Measurements from ENCODE around the gene CCN5.

CCN5 gene

GRCh38 chr20:44717986-44718385, 2.8 kb downstream of the CCN5 start:
- no peak for DNase-seq

GRCh38 chr20:44719841-44720240, 4.7 kb downstream of the CCN5 start:
- no peak for DNase-seq

DNA sequence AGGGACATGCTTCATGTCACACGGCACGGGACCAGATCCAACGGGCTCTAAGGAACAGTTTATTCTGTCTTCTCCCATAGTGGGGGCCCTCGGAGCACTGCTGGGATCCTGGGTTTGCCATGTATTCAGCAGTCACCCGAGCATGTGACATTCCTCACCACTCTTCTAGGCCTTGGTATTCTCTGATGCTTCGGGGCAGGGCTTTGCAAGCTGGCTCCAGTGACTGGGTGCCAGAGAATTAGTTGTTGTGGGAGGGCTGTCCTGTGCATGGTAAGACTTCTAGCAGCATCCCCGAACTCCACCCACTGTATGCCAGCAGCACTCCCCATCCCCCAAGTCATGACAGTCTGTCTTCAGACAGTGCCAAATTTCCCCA, 5.4 kb downstream of the CCN5 start:
- no peak for DNase-seq

DNA sequence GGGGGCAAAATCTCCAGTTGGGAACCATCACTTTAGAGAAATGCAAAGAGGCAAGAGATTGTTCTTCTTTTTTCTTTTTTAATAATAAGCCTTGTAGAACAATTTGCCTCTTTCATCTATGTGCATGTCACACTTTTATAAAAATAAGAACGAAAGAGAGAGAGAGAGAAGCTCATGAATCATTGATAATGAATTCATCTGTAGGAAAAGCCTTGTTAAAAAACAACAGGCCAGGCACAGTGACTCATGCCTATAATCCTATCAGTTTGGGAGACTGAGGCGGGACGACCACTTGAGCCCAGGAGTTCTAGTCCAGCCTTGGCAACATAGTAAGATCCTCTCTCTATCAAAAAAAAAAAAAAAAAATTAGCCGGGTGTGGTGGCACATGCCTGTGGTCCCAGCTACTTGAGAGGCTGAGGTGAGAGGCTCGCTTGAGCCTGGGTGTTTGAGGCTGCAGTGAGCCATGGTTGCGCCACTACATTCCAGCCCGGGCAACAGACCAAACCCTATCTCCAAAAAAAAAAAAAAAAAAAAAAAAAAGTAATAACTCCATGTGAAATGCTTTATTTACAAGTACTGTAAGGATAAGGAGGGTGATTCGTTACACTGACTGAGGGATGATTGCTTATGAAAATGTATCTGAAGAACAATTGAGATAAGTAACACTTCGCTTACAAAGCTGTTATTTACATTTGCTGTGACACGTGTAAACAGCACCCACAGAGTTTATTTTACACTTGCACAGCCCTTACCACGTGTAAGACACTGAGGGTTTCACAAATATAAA, 6.0 kb downstream of the CCN5 start:
- DNase-seq, result no peak

DNA sequence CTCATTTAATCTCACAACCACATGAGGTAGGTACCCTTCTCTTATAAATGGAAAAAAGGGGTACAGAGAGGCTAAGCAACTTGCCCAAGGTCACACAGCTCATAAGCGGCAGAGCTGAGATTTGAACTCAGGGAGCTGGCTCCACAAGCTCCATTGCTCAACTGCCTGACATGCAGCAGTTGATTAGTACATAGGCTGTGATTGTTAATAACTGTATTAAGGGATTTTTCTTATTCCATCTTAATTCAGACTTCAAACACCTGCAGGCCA, 6.6 kb downstream of the CCN5 start:
- DNase-seq, result no peak

GRCh38 chr20:44722990-44723389, 7.8 kb downstream of the CCN5 start:
- DNase-seq, result no peak

GRCh38 chr20:44723391-44723790, 8.2 kb downstream of the CCN5 start:
- no peak for DNase-seq

DNA sequence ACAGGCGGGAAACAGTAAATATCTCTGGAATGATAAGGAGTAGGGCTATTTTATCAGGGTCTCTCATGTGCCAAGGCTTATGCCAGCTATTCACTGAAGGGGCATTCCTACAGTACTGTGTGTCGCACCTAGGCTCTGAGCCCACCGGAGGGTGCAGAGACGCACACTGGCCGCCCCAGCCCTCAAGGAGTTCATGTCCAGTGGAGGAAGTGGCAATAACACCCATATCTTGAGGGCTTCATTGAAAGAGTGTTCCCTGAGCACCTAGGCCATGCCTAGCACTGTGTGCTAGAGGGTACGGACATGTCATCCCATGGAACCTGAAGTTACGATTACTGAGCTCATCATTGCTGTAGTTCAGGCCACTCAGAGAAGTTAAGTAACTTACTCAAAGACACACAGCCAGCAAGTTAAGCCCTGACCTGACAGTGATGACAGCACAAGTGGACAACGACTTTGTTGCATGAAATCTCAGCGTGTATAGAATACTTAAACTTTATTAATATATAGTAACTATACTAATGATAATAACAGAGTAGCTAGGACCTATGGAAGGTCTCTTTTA, 8.7 kb downstream of the CCN5 start:
- no peak for DNase-seq

DNA sequence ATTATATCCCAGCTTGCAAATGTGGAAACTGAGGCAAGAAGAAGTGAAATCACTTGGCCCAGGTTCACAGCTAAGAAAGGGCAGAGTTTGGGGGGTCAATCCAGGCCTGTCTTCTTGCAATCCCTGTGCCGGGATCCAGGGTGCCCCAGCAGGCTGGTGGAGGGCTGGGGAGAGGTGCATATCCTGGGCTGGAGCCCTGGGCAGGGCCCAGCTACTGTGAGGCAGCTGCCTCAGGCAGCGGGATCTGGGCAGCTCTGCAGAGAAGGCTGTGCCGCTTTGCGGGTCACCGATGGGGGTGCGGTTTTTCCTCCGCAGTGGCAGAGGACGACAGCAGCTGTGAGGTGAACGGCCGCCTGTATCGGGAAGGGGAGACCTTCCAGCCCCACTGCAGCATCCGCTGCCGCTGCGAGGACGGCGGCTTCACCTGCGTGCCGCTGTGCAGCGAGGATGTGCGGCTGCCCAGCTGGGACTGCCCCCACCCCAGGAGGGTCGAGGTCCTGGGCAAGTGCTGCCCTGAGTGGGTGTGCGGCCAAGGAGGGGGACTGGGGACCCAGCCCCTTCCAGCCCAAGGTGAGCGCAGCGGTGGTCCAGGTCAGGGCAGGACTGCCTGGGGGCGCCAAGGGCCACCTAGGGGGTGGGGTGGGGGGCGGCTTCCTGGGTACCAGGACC, 9.4 kb downstream of the CCN5 start:
- DNase-seq, result no peak

DNA sequence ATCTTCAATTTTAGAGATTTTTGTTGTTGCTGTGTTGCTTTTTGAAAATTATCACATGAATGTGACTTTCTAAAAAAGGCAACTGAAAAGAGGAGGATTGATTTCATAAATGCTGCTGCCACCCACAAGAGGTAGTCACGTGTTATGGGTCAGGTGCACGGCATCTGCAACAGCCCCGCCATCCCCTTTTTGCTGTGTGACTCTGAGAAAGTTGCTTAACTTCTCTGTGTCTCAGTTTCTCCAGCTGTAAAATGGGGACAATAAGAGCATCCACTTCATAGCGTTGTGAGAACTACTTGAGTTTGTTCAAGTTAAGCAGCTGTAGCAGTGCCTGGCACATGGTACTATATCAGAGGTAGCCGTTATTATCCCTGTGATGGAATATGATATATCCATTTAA, 10.7 kb downstream of the CCN5 start:
- no peak for DNase-seq

GRCh38 chr20:44727039-44727438, 11.9 kb downstream of the CCN5 start:
- no peak for DNase-seq

GRCh38 chr20:44727651-44728050, 12.5 kb downstream of the CCN5 start:
- DNase-seq, result no peak

DNA sequence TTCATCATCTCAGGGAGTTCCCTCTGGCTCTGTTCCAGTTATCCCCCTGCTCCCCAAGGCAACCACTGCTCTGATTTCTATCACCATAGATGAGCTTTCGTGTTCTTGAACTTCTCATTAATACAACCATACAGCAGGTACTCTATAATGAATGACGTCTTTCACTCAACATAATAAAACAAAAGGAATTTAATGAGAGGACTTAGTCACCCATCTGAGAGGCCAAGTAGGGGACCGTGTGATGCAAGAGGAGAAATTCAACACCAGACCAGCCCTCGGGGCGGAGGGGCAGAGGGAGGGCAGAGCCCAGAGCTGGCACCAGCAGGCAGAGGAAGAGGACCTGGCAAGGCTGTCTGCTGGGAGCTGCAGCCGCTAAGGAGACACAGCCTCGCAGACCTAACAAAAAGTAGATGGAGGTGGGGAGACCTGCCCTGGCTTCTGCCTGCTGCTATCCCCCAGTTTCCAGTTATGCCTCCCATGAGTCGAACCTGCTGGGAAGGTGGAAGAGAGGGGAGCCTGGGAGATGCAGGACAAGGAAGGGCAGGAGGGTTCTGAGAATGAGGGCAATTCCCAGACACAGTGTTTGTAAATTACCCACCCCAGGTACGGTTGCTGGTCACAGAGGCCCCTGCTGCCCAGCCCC, 13.8 kb downstream of the CCN5 start:
- DNase-seq, result no peak

DNA sequence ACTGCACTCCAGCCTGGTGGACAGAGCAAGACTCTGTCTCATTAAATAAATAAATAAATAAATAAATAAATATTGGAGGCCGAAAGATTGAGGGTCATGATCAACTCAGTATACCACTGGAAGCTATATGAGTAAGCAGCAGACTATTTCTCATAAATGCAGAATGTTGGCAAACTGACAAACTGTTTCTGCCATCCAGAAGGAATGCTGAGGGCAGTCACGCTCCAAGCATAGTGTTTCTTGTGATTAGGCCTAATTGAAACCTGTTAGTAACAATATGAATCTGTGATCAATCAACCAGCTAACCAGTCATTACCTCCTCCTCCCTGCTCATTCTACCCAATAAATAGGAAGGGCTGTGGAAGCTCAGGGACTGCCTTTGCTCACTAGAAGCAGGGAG, 15.3 kb downstream of the CCN5 start:
- DNase-seq, result no peak

- no peak for DNase-seq
Observed at GRCh38 chr20:44731657-44732056, 16.5 kb downstream of the CCN5 start.

- DNase-seq, result no peak
Observed at GRCh38 chr20:44732327-44732726, 17.2 kb downstream of the CCN5 start.

DNA sequence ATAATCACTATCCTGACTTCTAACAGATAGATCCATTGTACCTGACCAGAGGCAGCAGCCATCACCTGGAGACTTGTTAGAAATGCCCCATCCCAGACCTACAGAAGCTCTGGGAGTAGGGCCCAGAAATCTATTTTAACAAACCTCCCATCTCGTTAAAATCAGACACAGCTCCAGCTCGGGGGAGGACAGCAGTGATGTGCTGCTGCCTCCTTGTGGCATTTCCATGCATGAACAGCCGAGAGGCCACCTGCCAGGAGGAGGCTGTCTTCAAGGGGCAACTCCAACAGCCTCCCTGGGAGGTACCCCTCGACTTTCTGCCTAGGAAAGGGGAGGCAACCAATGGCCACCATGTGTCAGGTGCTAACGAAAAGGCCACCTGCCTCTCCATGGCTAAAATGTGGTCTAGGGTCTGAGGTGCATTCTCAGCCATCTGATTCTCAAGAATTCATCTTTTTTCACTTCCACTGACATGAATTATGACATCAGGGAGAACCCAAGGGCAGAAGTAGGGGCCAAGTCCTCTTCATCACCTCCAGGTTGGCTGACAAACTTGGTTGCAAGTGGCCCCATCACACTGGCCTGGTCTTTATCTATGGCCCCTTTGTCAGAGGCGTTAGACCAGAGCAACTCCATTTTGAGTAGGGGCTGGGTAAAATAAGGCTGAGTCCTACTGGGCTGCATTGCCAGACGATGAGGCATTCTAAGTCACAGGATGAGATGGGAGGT, 18.3 kb downstream of the CCN5 start:
- DNase-seq, result peak; percentile 64 to 67

DNA sequence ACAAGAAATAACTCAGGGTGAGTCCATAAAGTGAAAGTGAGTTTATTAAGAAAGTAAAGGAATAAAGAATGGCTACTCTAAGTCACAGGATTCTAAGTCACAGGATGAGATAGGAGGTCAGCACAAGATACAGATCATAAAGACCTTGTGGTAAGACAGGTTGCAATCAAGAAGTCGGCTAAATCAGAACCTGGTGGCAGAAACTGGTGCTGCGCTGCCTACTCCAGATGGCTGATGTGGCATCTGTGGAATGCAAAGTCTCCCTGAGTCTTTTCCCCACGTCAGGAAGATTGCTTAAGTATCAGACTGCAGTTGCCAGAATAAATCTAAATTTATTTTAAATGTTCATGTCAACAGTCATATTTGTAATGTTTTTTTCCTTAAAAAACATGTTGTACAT, 19.8 kb downstream of the CCN5 start:
- DNase-seq, result no peak

GRCh38 chr20:44735816-44736169, 20.6 kb downstream of the CCN5 start:
- no peak for DNase-seq

DNA sequence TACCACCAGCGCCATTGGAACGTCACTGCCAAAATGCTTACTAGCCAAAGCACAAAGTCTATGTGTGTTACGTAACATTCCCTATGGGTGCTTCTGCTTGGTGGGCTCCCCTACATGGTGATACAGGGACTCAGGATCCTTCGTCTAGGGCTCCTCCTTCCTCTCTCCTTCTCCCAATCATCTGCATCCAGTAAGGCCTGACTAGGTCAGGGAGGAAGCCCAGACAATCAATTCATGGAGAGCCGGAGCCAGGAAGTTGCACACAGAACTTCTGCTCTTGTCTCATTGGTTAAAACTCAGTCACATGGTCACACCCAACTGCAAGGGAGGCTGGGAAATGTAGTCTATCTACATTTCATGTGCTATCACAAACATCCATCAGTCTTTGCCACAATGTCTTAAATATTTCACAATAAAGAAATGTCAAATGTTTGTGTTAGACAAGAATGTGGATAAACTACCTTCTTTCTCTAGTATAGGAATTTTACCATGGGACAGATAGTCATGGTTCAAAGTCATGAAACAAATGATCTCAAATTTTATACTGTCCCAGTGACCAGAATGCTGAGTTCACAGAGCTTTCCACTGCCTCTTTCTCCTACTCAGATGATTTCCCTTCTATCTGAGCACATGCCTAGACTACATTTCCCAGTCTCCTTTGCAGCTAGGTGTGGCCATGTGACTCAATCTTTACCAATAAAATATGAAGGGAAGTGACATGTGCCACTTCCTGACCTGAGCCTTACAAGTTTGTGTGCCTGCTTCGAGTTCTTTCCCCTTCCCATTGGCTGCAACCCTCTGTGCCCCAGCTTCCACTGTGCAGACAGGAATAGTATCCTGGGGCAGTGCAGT, 21.2 kb downstream of the CCN5 start:
- peak in 1 of 2 donors; percentile 6 for DNase-seq

DNA sequence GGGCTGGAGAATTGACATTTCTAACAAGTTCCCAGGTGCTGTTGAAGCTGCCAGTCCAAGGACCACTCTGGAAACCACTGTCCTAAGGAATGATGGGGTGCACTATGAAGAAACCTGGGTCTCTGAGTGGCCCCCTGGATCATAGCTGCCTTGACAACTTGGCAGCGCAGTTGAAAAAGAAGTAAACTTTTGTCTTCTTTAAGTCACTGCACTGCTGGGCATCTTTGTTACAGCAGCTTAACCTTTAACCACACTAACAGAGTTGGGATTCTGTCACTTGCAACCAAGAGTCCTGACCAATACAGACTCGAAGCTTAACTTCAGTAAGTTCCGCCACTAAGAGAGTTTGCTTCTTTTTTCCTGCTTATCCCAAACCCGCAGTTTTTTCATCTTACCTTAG, 21.9 kb downstream of the CCN5 start:
- no peak for DNase-seq

DNA sequence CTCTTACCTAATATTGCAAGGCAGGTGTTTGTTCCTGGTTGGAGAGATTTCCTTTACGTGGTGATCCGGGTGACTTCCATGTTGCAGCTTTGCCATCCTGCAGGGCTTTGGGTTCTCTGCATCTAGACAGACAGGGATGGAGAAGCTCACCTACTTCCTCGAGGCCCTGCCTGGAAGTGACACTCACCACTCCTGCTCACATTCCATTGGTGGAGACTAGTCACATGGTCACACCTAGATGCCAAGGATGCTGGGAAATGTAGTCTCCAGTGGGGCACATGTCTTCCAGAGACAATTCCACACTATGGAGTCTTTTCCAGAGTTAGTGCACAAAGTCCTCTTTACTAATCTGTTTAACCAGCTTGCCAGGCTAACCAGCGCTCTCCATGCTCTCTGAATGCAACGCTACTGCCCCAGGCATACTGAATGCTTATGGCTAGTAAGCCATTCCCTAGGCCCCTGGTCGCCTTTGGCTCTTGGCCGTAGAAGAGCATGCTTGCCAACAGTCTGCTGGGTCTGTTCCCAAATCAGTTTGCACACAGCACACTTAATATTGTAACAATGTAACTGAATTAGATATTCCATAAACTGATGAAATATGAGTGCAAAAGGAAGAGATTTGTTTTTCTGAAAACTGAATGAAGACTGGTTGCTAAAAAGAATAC, 23.8 kb downstream of the CCN5 start:
- peak; percentile 32 to 43 for DNase-seq

Measured in stimulated activated CD4-positive, alpha-beta T cell treated with anti-CD3 and anti-CD28 coated beads, Interleukin-2, amount 100 ng/mL, for 24 hours (primary cell).